Measurements from ENCODE around the gene PDCL3.
A peak's percentile ranks its signal among the peaks of the same experiment; 100 is the strongest.

Gene PDCL3

DNA sequence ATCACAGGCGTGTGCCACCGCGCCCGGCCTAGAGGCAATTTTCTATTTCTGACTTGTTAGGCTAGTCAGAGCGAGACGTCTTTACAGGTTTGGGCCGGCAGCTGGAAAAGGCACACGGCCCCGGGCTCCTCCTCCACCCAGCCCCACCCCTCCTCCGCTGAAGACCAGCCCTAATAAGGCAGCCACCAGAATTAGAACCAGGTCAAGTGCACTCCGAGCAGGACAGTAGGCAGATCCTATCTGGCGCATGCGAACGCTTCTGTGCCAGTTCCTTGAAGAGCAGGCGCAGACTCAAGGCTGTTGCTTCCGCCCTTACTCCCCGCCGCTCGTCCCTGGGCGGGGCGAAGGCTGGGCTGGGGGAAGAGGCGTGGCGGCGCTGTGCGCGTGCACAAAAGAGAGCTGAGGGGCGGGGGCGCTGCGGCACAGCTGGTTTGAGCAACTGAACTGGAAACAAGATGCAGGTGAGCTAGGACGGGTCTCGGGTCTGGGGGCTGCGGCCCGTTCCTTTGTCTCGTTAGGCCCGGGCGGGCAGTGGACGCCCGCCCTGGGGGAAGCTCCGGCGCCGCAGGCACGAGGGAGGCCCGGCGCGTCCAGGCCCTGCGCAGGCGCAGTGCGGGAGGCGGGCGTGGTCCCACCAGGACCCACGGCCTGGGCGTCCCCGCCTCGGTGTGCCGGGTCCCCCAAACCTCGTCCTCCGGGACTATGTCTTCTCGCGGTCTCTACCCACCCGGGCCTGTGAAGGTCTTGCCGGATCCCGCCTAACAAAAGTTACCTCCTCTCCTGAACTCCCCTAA, at the start of gene PDCL3:
Gene PDCL3, plus strand, starts transcription at position 381 of the 794 bp plus-strand sequence. Its CDS starts 75 bp downstream, at position 456.
- DNase-seq (ENCODE audit: low read depth), result peak; percentile 100

DNA sequence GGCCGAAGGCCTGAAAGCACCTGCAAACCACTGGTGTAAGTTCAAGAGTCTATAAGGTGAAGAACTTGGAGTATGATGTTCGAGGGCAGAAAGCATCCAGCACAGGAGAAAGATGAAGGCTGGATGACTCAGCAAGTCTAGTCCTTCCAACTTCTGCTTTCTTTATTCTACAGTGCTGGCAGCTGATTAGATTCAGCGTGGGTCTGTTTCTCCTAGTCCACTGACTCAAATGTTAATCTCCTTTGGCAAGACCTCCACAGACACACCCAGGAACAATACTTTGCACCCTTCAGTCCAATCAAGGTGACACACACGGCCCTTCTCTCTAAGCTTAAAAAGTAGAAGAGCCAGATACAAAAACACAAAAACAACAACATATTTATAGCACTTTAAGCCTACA, 49.1 kb upstream of the PDCL3 start:
- DNase-seq (ENCODE audit: low read depth), result no peak

DNA sequence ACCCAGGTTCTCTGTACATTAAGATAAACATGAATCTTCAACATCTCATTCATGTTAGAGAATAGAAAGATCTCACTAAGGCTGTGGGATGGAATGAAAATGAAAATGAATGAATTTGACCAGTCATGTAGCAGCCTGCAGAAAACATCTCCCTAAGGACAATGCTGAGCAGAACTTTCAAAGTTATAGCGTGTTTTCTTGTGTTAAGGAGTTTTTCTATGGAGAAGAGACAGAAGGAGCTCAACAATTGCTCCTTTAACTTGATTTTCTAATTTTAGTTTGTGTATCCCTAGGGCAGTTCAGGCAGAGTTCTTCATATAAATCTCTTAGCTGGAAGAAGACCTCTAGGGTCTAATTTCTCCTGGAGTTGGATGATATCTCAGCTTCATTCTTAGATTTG, 45.2 kb upstream of the PDCL3 start:
- no peak for DNase-seq (ENCODE audit: low read depth)

DNA sequence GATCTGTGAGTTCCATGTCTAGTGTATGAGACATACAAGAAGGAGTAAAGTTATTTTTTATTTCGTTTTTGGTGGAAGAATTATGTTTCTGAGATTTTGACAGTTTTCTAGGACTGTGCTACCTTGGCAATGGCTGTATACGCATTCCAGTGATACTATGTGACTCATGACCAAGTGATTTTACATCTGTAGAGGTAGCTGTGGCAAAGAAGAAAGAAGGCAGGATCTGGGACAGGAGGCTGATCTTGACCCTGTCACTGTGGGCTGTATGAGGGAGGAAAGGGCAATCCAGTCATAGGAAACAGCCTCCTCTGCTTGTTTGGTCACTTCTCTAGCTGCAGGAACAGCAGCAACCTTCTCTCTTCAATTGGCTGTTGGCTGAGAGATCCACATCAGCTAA, 44.0 kb upstream of the PDCL3 start:
- no peak for DNase-seq (ENCODE audit: low read depth)

DNA sequence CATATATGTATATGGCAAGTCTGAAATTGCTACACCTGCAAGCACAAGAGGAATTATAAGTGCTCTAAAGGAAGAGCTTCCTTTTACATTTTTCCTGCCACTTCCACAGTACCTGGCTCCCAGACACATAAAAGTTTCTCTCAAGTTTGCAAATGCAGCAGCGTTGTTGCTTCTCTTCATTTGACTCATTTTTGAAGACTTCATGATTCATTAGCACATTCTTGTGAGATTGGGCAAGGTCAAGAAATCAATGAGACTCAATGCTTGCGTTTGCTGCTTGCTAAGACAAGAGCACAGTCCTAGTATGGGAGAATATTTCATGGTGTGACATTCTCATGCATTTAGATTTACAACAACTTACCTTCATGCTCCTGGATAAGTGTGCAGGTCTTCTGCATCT, 42.6 kb upstream of the PDCL3 start:
- no peak for DNase-seq (ENCODE audit: low read depth)

DNA sequence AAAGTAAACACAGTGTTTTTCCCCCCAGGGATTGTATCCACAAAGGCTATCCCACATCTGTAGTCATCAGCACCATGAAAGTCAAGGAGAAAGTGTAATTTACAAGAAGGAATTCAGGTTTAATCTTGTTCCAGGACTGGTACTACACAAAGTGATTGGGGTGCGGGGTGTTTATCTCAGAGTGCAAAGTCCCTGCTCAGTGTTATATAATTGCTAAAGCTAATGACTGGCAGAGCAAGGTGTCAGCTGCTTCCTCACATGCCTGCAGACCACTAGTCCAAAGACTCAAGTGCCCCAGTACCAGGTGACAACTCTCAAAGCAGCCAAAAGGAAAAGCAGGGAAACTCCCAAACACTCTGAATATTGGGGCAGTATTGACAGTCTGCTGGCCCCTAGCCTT, 40.4 kb upstream of the PDCL3 start:
- DNase-seq (ENCODE audit: low read depth), result no peak

DNA sequence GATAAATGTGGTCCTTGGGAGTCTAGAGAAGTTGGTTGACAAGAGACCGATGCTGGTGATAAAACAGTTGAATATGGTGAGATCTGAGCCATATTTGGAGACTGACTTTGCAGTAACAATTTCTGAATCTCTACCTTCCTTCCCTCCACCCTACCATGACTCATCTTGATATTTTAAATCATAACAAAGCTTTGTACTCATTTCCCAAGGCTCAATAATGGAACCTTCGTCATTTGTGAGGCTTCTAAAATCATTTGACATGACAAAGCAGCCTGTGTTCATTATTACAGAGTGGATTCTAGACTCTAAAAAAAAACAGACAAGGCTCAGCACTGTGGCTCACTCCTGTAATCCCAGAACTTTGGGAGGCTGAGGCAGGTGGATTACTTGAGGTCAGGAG, 38.5 kb upstream of the PDCL3 start:
- DNase-seq (ENCODE audit: low read depth), result peak; percentile 4

DNA sequence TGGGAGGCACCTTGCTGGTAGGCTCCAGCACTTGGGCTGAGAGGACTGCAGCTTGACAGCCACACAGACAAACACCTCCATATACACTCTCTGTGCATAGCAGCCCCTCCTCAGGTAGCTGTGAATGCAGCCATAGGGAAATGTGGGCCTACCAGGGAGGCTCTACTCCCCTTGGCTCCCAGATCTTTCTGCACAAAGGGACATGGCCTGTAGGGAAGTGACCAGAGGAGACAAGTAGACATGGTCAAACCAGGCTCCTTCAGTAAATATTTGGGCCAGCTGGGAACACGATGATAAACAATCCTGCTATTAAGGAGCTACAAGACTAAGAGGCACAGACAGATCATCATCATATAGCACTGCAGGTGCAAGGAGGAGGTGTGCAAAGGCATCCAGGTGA, 35.9 kb upstream of the PDCL3 start:
- DNase-seq (ENCODE audit: low read depth), result no peak

DNA sequence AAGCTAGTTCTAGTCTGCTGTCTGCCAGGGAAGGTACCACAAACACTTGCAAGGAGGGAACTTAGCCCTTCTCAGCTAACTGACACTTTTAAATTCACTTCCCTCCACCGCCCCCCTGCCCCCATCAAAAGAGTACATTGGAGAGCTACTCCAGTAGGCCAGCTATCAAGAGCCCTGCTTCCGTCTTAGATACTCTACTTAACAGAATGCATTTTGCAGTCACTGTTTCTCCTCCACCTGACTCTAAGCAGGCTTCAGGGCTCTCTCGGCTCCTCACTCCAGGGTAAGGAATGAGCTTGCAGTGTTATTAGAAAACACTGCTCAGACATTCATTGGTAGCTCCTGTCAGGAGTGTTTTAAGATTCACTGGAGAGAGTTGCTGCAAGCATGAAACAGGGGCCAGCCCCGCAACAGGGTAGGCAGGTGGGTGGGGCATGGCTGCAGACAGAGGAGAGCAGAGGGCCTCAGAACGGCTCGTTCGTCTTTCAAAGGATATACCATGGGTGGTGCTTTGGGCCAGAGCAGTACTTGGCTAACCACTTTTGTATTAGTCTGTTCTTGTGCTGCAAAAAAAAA, 35.3 kb upstream of the PDCL3 start:
- DNase-seq (ENCODE audit: low read depth), result no peak

DNA sequence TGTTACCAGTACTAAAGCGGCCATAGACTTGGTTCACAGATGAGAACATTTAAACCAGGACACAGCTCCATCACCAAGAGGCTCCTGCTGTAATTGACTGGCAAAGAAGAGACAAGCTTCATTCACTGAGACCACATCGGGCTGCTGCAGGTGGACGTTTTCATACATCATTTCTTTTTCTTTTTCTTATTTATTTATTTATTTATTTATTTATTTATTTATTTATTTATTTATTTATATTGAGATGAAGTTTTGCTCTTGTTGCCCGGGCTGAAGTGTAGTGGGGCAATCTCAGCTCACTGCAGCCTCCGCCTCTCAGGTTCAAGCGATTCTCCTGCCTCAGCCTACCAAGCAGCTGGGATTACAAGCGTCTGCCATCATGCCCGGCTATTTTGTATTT, 33.6 kb upstream of the PDCL3 start:
- DNase-seq (ENCODE audit: low read depth), result no peak

DNA sequence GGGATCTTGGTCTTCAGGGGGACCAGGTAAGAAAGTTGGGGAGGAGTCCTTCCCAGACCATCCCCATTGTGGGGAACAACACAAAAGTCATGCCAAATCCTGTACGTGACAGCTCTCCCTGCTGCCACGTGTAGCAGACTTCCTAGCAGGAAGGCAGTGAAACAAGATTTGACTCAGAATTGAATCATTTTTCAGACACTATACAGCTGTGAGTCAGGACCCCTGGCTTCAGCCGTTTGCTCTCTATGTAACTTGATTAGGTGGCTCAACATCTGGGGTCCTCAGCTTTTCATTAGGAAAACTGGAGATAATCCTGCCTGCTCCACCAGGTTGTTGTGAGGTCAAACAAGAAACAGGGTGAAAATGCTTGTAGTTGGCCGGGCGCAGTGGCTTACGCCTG, 32.9 kb upstream of the PDCL3 start:
- no peak for DNase-seq (ENCODE audit: low read depth)

DNA sequence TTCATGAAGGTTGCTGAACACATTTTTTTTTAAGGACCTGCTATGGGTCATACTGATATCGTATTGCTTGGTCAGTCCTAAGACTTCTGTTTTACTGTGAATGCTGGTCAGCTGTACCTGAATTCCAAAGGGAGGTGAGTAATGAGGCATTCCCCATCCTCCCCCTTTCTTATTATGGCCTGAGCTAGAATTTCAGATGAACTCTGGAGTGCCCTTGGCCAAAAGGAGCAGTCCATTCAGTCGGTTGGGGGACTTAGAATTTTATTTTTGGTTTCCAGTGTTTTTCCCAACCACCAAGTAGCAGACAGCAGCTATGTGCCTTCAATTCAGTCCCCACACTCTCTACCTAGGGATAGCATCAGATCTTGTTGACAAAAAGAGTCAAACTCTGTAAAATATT, 26.9 kb upstream of the PDCL3 start:
- no peak for DNase-seq (ENCODE audit: low read depth)

DNA sequence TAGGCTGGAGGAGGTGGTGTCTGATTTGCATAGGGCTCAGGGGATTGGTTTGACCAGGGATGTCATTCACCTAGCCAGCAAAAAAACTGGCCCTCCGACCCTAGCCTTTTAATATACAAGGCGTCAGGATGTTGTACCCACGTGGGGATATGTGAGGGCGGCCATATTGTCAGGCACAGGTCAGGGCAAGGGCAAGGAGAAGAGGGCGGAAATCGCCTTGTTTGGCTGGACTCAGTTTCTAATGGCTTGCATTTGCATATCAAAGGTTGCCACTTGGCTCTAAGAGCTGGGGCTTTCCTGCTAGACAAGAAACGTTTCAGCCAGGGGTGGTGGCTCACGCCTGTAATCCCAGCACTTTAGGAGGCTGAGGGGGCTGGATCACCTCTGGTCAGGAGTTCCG, 24.9 kb upstream of the PDCL3 start:
- no peak for DNase-seq (ENCODE audit: low read depth)

DNA sequence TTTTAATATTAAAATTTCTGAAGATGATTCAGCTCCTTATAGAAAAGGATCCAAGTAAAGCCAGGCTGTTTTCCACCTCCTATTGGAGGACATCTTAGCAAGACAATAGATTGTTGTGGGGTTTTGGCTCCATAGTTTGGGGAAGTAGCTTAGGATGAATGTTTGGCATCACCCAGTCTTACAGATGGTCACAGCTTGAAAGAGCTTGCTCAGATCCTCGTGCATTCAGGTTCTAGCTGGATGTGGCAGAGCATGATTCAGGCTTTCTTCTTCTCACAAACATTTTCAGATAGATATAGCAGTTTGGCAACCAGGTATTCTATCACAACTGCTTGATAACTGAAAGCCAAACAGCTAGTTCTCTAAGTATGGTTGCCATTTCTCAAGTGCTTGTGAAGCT, 23.6 kb upstream of the PDCL3 start:
- no peak for DNase-seq (ENCODE audit: low read depth)

DNA sequence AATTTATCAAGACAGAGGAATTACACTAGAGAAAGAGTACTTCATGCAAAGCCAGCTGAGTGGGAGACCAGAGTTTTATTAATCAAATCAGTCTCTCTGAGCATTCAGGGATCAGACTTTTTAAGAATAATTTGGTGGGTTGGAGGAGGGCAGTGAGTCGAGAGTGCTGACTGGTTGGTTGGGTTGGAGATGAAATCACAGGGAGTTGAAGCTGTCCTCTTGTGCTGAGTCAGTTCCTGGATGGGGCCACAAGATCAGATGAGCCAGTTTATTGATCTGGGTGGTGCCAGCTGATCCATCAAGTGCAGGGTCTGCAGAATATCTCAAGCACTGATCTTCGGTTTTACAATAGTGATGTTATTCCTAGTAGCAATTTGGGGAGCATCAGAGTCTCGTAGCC, 21.4 kb upstream of the PDCL3 start:
- DNase-seq (ENCODE audit: low read depth), result no peak

DNA sequence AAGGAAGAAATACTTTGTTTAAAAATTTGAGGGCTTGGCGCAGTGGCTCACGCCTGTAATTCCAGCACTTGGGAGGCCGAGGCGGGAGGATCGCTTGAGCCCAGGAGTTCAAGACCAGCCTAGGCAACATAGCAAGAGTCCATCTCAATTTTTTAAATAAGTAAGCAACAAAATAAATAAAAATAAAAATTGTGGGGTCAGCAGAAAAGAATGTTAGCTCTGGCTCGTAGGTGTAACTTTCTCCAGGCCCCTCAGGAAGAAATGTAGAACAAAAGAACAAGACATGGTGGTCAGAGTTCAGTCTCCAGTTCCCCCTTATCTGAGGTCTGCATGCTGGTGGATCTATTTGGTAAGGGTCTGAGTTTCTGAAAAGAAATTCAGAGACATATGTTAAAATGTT, 20.4 kb upstream of the PDCL3 start:
- no peak for DNase-seq (ENCODE audit: low read depth)

DNA sequence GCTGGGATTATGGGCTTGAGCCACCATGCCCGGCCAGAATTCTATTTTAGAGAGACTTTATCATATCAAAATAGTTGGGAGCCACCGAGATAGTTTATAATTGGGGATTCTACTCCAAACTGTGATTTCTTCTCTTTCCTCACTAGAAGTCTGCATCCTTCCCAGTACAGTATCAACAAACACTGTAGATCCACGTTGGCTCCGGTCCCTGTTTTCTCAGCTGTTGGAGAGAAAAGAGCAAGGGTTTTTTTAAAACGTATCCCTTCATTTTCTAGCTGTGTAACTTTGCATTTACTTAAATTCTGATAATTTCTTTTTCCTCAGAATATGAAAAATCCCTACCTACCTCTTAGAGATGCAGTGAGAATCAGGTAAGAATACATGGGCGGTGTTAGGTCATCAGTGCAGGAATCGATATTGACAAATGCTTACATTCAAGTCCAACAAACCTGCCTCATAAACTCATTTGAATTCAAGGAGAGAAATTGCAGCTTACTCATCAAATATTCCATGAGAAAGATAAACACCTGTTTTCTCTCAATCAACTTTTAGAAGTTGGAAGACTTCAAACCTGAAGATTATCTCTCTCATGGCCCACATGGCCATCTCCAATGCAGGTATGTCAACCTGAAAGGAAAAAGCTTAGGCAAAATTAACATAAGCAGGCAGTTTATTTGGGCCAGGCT, 17.7 kb upstream of the PDCL3 start:
- DNase-seq (ENCODE audit: low read depth), result no peak

DNA sequence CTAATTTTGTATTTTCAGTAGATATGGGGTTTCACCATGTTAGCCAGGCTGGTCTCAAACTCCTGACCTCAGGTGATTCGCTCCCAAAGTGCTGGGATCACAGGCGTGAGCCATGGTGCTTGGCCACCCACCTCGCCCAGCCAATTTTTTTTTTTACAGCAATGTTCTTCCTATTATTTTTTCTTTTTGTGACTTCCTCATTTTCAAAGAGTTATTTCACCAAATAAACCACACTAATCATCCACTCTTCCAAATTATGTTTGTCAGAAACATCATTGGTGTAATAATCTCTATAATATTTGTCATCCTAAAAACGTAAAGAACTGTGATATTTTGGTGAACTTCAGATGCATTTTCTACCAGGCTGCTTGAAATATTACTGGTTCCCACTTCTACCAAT, 16.3 kb upstream of the PDCL3 start:
- DNase-seq (ENCODE audit: low read depth), result no peak

DNA sequence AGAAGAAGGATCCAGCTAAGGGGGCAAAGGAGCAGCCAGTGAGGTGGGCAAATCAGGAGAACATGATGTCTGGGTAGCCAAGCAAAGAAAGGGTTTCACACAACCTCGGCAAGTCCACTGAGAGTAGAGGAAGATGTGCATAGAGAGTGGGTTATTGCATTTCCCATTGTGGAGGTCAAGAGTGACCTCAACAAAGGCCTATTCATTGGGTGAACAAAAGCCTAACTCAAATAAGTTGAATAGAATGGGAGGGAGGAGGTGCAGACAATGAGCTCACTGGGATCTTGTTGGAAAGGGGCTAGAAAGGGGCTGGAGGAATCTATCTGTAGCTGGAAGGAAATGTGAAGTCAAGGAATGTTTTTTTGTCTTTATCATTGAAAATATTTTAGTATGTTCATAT, 14.0 kb upstream of the PDCL3 start:
- no peak for DNase-seq (ENCODE audit: low read depth)

DNA sequence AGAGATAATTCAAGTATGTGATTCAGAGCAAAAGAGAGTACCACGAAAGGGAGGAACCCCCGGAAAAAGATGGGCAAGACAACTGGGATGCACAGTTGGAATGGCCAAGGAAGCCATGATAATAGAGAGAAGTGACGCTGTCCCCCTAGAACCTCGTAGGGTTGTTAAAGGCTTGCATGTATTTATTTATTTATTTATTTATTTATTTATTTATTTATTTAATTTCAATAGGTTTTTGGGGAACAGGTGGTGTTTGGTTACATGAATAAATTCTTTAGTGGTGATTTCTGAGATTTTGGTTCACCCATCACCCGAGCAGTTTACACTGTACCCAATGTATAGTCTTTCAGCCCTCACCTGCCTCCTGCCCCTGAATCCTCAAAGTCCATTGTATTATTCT, 11.5 kb upstream of the PDCL3 start:
- DNase-seq (ENCODE audit: low read depth), result no peak

DNA sequence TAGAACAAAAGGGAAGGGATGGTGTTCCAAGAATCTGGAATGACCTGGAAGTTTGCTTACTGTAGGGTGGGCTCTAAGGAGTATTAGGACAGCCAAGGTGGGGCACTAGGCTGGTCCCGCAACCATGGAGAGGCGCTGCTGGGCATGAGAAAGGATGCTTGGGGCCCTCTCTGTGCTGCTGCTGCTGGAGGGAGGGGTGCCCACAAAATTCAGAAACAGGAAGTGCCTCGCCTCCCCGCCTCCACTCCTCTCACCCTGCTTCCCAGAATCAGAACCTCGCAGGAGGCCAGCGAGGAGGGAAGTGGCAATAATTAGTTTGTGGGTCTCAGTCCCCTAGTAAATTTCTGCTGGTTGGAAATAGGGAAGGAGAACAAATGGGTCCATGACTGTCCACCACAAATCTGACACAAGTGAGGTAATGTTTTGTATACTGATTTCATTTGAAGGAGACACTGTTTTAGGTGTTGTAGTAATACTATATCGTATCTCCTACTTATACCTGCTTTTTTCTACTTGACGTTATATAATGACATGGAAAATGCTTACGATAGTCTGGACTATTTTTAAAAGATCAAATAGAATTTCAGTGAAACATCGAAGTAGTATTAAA, 7.9 kb upstream of the PDCL3 start:
- no peak for DNase-seq (ENCODE audit: low read depth)

DNA sequence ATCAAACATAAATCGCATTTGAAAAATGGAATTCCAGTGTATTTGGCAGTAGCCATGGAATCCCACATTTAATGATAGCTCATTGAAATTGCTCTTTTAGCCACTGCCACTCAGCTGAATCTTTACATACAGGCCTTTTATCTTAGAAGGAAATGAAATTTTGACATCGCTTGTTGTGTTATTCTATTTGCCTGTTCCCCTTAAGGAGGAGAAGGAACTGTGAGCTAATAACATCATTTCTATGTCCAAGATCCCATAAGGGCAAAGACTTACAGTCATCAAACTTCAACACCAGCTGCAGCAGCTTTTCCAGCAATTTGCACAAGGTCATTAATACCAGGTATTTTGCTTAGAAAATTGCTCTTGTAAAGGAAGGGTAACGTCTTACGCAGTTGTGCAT, 6.0 kb upstream of the PDCL3 start:
- DNase-seq (ENCODE audit: low read depth), result no peak

DNA sequence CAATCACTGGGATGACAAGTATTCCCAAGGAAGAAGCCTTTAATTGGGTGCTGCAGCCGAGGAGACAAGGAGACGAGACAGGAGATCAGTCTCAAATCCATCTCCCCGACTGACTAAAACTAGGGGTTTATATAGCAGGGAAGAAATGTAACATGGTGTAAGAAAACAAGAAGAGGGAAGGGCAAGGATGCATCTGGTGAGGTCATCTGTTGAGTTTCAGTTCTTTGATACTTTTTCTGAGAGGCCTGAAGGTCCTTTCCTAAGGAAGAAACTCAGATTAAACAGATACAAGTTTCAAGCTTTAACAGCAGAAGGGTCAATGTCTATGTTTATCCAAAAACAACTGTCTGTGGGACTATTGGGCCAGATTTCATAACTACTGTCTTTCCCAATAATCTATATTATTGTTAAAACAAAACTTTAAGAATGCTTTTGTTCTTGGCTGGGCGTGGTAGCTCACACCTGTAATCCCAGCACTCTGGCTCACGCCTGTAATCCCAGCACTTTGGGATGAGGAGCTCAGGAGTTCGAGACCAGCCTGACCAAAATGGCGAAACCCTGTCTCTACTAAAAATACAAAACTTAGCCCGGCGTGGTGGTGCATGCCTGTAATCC, 2.5 kb upstream of the PDCL3 start:
- DNase-seq (ENCODE audit: low read depth), result no peak

All from EH (cell line).